ENCODE measurements around the gene NTN1. TPM values are rescaled to one million over a fixed set of nuclear protein-coding genes. Genes with fewer than 3 reads are reported as not detected.

NTN1 gene
- polyA plus RNA-seq, 1 donor from 2014 or later: 16.2 TPM

DNA sequence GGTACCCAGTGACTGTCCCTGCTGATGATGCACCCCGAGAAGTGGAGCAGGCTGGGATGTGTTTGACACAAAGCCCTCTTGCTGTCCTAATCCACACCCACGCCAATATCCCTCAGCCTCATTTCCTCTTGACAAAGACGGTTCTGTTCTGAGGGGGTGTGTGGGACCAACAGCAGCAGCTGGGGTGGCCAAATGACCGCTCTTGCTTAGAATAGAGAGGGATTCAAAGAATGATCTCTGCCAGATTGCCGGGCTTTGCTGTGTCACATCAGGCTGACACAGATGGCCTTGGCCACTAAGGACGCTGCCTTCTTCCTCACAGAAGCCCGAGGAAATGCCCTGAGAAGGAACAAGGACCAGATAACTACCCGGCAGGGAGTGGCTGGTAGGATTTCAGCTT lies 250.7 kb downstream of the NTN1 start:
- Histone ChIP-seq H3K79me2 (replicated peaks; ENCODE audit: insufficient read depth, low read length) (no peaks in the 10 kb centered on the region), H3K4me3 (ENCODE audit: low read length) (no peak overlapping the region), H3K27me3 (ENCODE audit: insufficient read depth, low read depth, low read length) (no peaks in the 10 kb centered on the region), H3K36me3 (ENCODE audit: insufficient read depth, low read length) (no peaks in the 10 kb centered on the region), H2AFZ (ENCODE audit: low read depth, low read length) (no peak overlapping the region), H3K27ac (ENCODE audit: low read length) (no peak overlapping the region), H4K20me1 (ENCODE audit: insufficient read depth) (no peaks in the 10 kb centered on the region), H3K9me2 (ENCODE audit: insufficient read depth, low read length) (no peaks in the 10 kb centered on the region), H3K4me2 (ENCODE audit: low read length) (no peak overlapping the region), H3K9me3 (ENCODE audit: low read length) (no peaks in the 10 kb centered on the region), H3K9ac (ENCODE audit: low read length) (no peak overlapping the region), H3F3A (ENCODE audit: insufficient read depth, low read length, poor library complexity, severe bottlenecking) (no peaks in the 10 kb centered on the region)
- TF ChIP-seq POLR2AphosphoS5 (IDR thresholded peaks at IDR 0.05) (no peak), EP300 (conservative IDR thresholded peaks at IDR 0.05; ENCODE audit: poor library complexity, severe bottlenecking) (no peak), SMC3 (conservative IDR thresholded peaks at IDR 0.05; ENCODE audit: poor library complexity) (no peak), CTCF (IDR thresholded peaks at IDR 0.05; ENCODE audit: poor library complexity, severe bottlenecking) (no peak), REST (IDR thresholded peaks at IDR 0.05; ENCODE audit: borderline replicate concordance) (no peak), RAD21 (conservative IDR thresholded peaks at IDR 0.05) (no peak), TAF1 (IDR thresholded peaks at IDR 0.05; ENCODE audit: low read depth) (no peak), MXI1 (conservative IDR thresholded peaks at IDR 0.05; ENCODE audit: poor library complexity, severe bottlenecking) (no peak), EZH2 (IDR thresholded peaks at IDR 0.05; ENCODE audit: borderline replicate concordance, insufficient read depth, low read length, poor library complexity, severe bottlenecking) (no peak)

GRCh38 chr17:9272501-9273200 lies 251.3 kb downstream of the NTN1 start:
- H3K4me3 ChIP-seq (ENCODE audit: low read length): no peak overlapping the region
- H3K4me2 ChIP-seq (ENCODE audit: low read length): no peak overlapping the region
- H3K27ac ChIP-seq (ENCODE audit: low read length): no peak overlapping the region

More at GRCh38 chr17:9272501-9273200, 251.3 kb downstream of the NTN1 start:
- H3K27me3 ChIP-seq (ENCODE audit: insufficient read depth, low read depth, low read length): no peaks in the 10 kb centered on the region
- no peaks in the 10 kb centered on the region for H3F3A ChIP-seq (ENCODE audit: insufficient read depth, low read length, poor library complexity, severe bottlenecking)
- TF ChIP-seq POLR2AphosphoS5 (IDR thresholded peaks at IDR 0.05) (no peak), EP300 (conservative IDR thresholded peaks at IDR 0.05; ENCODE audit: poor library complexity, severe bottlenecking) (no peak), CTCF (IDR thresholded peaks at IDR 0.05; ENCODE audit: poor library complexity, severe bottlenecking) (no peak), MXI1 (conservative IDR thresholded peaks at IDR 0.05; ENCODE audit: poor library complexity, severe bottlenecking) (no peak), RAD21 (conservative IDR thresholded peaks at IDR 0.05) (no peak)
- H3K9me3 ChIP-seq (ENCODE audit: low read length): no peaks in the 10 kb centered on the region
- H3K9me2 ChIP-seq (ENCODE audit: insufficient read depth, low read length): no peaks in the 10 kb centered on the region
- H3K79me2 ChIP-seq (replicated peaks; ENCODE audit: insufficient read depth, low read length): no peaks in the 10 kb centered on the region
- H4K20me1 ChIP-seq (ENCODE audit: insufficient read depth): no peaks in the 10 kb centered on the region
- H2AFZ ChIP-seq (ENCODE audit: low read depth, low read length): no peak overlapping the region
- no peaks in the 10 kb centered on the region for H3K36me3 ChIP-seq (ENCODE audit: insufficient read depth, low read length)
- H3K9ac ChIP-seq (ENCODE audit: low read length): no peak overlapping the region

Measured in neural cell (in vitro differentiated cells).